Measurements from ENCODE around the gene MMP24OS.
"Not testable (repeated sequence)": the region's sequence is repeated elsewhere in the genome, so short reads cannot be mapped to it uniquely, and the experiment has no call there.

MMP24OS gene

DNA sequence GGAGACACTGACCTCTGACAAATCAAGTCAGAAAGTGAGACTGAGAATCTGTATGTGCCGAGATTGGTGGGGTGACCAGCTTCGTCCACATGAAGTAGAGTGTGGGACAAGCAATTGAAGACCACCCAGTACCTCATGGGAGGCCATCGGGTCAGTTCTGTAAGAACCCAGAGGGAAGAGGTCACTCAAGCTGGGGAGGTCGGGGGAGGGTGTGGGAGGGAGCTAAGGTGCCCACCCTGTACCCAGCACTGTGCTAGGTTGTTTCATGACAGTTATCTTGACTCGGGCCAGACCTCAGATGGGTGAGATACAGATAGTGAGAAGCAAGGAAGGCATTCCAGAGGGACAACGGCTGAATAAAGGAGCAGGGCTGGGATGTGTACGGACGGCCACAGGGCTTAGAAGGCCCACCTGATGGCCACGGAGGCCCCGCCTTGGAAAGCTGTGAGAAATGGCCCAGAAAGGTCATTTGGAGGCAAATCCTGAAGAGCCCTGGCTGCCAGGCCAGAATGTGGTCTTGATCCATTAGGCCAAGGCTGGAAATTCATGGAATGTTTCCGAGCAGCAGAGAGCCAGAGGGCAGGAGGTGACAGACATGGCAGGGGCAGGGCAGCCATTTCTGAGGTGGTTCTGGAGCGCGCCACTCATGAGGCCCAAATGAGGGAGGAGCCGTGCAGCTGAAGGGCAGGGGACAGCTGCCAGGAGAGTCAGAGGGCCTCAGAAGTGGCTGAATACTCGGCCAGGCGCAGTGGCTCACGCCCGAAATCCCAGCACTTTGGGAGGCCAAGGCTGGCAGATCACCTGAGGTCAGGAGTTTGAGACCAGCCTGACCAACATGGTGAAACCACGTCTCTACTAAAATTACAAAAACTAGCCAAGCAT lies 7.7 kb downstream of the MMP24OS start:
- H3K27ac Mint-ChIP-seq, result peak overlapping the region; percentile 71
- DNase-seq, result no peak
- H3K4me3 Mint-ChIP-seq, result no peak overlapping the region
- H3K9me3 Mint-ChIP-seq, result no peaks in the 10 kb centered on the region
- H3K27me3 Mint-ChIP-seq (ENCODE audit: low read depth, poor library complexity), result no peaks in the 10 kb centered on the region
- peaks cover 20% of the 10 kb centered on the region for H3K4me1 Mint-ChIP-seq
- H3K36me3 Mint-ChIP-seq (ENCODE audit: low read depth), result no peaks in the 10 kb centered on the region
- TF ChIP-seq, protein P1, sequence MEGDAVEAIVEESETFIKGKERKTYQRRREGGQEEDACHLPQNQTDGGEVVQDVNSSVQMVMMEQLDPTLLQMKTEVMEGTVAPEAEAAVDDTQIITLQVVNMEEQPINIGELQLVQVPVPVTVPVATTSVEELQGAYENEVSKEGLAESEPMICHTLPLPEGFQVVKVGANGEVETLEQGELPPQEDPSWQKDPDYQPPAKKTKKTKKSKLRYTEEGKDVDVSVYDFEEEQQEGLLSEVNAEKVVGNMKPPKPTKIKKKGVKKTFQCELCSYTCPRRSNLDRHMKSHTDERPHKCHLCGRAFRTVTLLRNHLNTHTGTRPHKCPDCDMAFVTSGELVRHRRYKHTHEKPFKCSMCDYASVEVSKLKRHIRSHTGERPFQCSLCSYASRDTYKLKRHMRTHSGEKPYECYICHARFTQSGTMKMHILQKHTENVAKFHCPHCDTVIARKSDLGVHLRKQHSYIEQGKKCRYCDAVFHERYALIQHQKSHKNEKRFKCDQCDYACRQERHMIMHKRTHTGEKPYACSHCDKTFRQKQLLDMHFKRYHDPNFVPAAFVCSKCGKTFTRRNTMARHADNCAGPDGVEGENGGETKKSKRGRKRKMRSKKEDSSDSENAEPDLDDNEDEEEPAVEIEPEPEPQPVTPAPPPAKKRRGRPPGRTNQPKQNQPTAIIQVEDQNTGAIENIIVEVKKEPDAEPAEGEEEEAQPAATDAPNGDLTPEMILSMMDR (IDR thresholded peaks at IDR 0.05), result no peak

DNA sequence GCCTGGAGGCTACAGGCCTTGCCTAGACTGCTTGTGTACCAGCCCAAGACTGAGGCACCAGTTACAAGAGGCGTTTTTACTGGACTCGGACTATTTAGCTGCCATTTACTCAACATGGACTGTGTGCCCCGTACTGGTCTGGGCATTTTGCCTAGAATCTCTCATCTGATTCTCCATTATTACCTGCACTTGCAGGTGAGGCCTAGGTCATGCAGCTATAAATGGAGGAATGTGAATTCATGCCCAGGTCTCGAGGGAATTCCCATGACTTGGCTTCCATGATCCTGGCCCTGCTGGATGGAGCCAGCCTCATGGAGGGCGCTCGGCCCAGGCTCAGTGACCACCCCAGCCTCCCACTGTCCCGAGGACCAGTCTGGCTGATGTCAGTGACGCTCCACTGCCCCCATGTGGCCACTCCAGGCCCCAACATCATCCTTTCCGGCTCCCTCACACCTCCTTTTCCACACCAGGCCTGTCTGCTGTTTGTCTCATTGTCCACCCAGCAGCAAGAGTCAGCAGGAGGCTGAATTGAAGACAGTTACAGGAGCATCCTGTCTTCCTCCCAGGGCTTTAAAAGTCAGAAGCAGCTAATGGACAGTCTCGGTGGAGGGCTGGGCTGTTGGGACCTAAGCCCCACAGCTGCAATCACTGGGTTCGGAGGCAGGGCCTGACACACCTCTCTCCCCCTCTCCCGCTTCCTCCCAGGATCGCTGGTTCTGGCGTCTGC lies 8.7 kb downstream of the MMP24OS start:
- Mint-ChIP-seq H3K4me3 (no peak overlapping the region), H3K4me1 (peaks cover 20% of the 10 kb centered on the region), H3K27me3 (ENCODE audit: low read depth, poor library complexity) (no peaks in the 10 kb centered on the region), H3K9me3 (no peaks in the 10 kb centered on the region), H3K36me3 (ENCODE audit: low read depth) (no peaks in the 10 kb centered on the region), H3K27ac (peak overlapping the region; percentile 40)
- TF ChIP-seq, protein P1 (IDR thresholded peaks at IDR 0.05), result peak; percentile 77
- peak; percentile 83 for DNase-seq

DNA sequence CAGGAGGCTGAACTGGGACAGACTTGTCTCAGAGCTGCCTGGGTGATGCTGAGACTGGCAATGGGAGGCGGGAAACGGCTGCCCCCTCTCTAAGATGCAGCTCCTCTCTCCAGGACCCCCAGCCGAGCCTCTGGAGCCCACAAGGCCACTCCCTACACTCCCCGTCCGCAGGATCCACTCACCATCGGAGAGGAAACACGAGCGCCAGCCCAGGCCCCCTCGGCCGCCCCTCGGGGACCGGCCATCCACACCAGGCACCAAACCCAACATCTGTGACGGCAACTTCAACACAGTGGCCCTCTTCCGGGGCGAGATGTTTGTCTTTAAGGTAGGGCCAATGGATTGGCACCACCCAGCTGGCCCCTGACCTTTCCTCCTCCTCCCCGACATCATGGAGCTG lies 10.8 kb downstream of the MMP24OS start:
- Mint-ChIP-seq H3K4me1 (peaks cover 35% of the 10 kb centered on the region), H3K27ac (no peak overlapping the region), H3K4me3 (no peak overlapping the region), H3K9me3 (no peaks in the 10 kb centered on the region), H3K36me3 (ENCODE audit: low read depth) (no peaks in the 10 kb centered on the region), H3K27me3 (ENCODE audit: low read depth, poor library complexity) (peaks cover 5% of the 10 kb centered on the region)
- DNase-seq, result no peak
- TF ChIP-seq, protein P1 (IDR thresholded peaks at IDR 0.05), result no peak

DNA sequence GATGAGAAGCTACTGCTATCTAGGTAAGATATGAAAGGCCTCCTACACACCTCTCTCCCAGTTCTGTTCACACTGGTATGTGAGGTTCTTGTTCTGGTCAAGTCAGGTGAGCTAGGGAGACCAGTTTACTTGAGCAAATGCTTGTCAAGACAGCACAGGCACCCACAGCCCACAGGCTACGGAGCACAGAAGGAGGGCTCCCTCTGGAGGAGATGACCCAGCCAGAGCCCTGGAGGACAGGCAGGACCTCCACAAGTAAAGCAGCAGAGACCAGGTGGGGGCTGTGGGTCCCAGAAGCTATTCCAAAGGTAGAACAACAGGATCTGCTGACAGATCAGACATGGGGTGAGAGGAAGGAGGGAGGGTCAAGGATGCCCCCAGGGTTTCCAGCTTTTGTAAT lies 13.2 kb downstream of the MMP24OS start:
- H3K36me3 Mint-ChIP-seq (ENCODE audit: low read depth), result no peaks in the 10 kb centered on the region
- H3K4me1 Mint-ChIP-seq, result peaks cover 26% of the 10 kb centered on the region
- TF ChIP-seq, protein P1 (IDR thresholded peaks at IDR 0.05), result no peak
- peaks cover 11% of the 10 kb centered on the region for H3K27me3 Mint-ChIP-seq (ENCODE audit: low read depth, poor library complexity)
- DNase-seq, result no peak
- H3K4me3 Mint-ChIP-seq, result no peak overlapping the region
- H3K27ac Mint-ChIP-seq, result peak overlapping the region; percentile 36
- H3K9me3 Mint-ChIP-seq, result no peaks in the 10 kb centered on the region

DNA sequence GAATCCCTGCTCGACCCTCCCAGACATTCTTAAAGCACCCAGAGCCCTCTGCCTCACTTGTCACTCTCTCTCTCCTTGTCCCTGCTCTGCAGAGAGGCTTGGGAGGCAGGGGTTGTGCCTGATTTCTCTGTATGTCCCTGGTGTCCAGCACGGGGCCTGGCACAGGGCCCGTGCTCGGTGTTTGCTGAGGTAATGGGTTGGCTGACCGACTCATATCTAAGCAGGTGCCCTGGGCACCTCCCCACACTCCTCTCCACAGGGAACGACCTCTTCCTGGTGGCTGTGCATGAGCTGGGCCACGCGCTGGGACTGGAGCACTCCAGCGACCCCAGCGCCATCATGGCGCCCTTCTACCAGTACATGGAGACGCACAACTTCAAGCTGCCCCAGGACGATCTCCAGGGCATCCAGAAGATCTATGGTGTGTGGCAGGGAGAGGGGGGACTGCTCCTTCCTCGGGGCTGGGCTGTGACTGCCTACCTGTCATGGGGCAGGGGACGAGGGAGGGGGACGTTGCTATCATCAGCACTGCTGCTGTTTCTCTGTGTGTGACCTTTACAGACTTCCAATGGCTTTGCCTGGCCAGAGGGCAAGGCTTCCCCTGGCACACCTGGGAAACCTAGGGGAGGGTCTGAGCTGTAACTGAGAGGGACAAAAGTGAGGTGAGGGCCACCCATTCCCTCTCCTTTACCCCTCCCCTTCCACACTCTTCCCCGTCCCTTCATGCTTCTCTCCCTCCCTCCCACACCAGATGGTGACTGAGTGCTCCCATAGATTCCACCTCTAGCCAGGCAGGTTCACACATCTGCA lies 14.2 kb downstream of the MMP24OS start:
- Mint-ChIP-seq H3K27ac (peak overlapping the region; percentile 71), H3K27me3 (ENCODE audit: low read depth, poor library complexity) (peaks cover 11% of the 10 kb centered on the region), H3K36me3 (ENCODE audit: low read depth) (no peaks in the 10 kb centered on the region), H3K4me1 (peaks cover 26% of the 10 kb centered on the region), H3K9me3 (no peaks in the 10 kb centered on the region), H3K4me3 (peak overlapping the region; percentile 44)
- DNase-seq, result no peak
- TF ChIP-seq, protein P1 (IDR thresholded peaks at IDR 0.05), result no peak

DNA sequence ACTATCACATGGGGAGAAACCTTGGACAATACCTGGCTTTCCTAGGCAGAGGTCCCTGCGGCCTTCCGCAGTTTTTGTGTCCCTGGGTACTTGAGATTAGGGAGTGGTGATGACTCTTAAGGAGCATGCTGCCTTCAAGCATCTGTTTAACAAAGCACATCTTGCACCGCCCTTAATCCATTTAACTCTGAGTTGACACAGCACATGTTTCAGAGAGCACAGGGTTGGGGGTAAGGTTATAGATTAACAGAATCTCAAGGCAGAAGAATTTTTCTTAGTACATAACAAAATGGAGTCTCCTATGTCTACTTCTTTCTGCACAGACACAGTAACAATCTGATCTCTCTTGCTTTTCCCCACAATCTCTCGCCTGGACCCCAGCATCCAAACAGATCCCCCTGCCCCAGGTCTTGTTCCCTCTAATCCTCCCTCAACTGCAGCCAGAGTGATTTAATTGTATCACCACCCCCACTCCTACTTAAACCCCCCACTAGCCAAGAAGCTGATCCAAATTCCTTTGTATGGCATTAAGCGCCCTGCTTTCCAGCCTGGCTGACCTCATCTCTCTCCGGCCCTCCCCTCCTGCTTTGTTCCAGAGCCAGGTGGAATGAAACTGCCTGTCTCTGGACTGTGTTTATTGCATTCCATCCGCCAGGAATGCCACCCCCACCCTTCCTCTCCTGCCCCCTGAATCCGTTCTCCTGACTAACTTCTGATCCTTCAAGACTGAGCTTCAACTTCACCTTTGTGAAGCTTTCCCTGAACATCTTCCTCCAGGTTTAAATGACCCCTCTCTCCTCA lies 15.0 kb downstream of the MMP24OS start:
- not testable (repeated sequence) for H3K36me3 Mint-ChIP-seq (ENCODE audit: low read depth); H3K9me3 Mint-ChIP-seq
- Mint-ChIP-seq H3K4me1 (peaks cover 26% of the 10 kb centered on the region), H3K27ac (peak overlapping the region; percentile 71), H3K27me3 (ENCODE audit: low read depth, poor library complexity) (peaks cover 11% of the 10 kb centered on the region), H3K4me3 (peak overlapping the region; percentile 44)
- peak; percentile 42 for DNase-seq

DNA sequence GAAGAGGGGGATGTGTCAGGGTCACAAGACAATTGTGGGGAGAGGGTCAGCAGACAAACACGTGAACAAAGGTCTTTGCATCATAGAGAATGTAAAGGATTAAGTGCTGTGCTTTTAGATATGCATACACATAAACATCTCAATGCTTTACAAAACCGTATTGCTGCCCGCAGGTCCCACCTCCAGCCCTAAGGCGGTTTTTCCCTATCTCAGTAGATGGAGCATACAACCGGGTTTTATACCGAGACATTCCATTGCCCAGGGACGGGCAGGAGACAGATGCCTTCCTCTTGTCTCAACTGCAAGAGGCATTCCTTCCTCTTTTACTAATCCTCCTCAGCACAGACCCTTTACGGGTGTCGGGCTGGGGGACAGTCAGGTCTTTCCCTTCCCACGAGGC lies 15.6 kb downstream of the MMP24OS start:
- not testable (repeated sequence) for H3K9me3 Mint-ChIP-seq; DNase-seq; H3K36me3 Mint-ChIP-seq (ENCODE audit: low read depth); H3K4me3 Mint-ChIP-seq; H3K27ac Mint-ChIP-seq
- Mint-ChIP-seq H3K27me3 (ENCODE audit: low read depth, poor library complexity) (peaks cover 11% of the 10 kb centered on the region), H3K4me1 (peaks cover 26% of the 10 kb centered on the region)

All from nephron progenitor cell (in vitro differentiated cells).